ENCODE results near the gene DCDC1.
"Not testable (repeated sequence)": the region's sequence is repeated elsewhere in the genome, so short reads cannot be mapped to it uniquely, and the experiment has no call there.

The DCDC1 gene

GRCh38 chr11:30984442-30984816, 385.1 kb downstream of the DCDC1 start:
- DNase-seq = no peak

- no peak for DNase-seq
These were observed 385.6 kb downstream of the DCDC1 start for GRCh38 chr11:30983776-30984441.

GRCh38 chr11:30983143-30983542, 386.4 kb downstream of the DCDC1 start:
- no peak for DNase-seq

GRCh38 chr11:30967579-30967978, 402.0 kb downstream of the DCDC1 start:
- no peak for DNase-seq

GRCh38 chr11:30960387-30960992, 409.0 kb downstream of the DCDC1 start:
- DNase-seq = no peak

GRCh38 chr11:30956751-30957150, 412.8 kb downstream of the DCDC1 start:
- no peak for DNase-seq

- no peak for DNase-seq
These were observed 419.7 kb downstream of the DCDC1 start for GRCh38 chr11:30949838-30950237.

- DNase-seq = not testable (repeated sequence)
These were observed 421.8 kb downstream of the DCDC1 start for GRCh38 chr11:30947715-30948114.

- no peak for DNase-seq
These were observed 430.7 kb downstream of the DCDC1 start for GRCh38 chr11:30938810-30939209.

GRCh38 chr11:30938171-30938570, 431.4 kb downstream of the DCDC1 start:
- DNase-seq = no peak

GRCh38 chr11:30936491-30936890, 433.0 kb downstream of the DCDC1 start:
- no peak for DNase-seq

- DNase-seq = no peak
These were observed 433.7 kb downstream of the DCDC1 start for GRCh38 chr11:30935861-30936260.

GRCh38 chr11:30926130-30926529, 443.4 kb downstream of the DCDC1 start:
- no peak for DNase-seq

- no peak for DNase-seq
These were observed 447.7 kb downstream of the DCDC1 start for GRCh38 chr11:30921811-30922210.

GRCh38 chr11:30919389-30920152, 450.0 kb downstream of the DCDC1 start:
- no peak for DNase-seq

GRCh38 chr11:30917859-30918478, 451.6 kb downstream of the DCDC1 start:
- DNase-seq = no peak

GRCh38 chr11:30917266-30917665, 452.3 kb downstream of the DCDC1 start:
- no peak for DNase-seq

GRCh38 chr11:30916764-30917163, 452.8 kb downstream of the DCDC1 start:
- DNase-seq = no peak

- DNase-seq = no peak
These were observed 455.3 kb downstream of the DCDC1 start for GRCh38 chr11:30914143-30914762.

GRCh38 chr11:30911247-30911646, 458.3 kb downstream of the DCDC1 start:
- DNase-seq = no peak

- no peak for DNase-seq
These were observed 460.7 kb downstream of the DCDC1 start for GRCh38 chr11:30908857-30909256.

- DNase-seq = no peak
These were observed 461.3 kb downstream of the DCDC1 start for GRCh38 chr11:30908272-30908671.

- DNase-seq = no peak
These were observed 466.6 kb downstream of the DCDC1 start for GRCh38 chr11:30902929-30903328.
